OCI-LY3 (cell line): ENCODE measurements around the gene DLX2.
"Not testable (repeated sequence)": the region's sequence is repeated elsewhere in the genome, so short reads cannot be mapped to it uniquely, and the experiment has no call there.

Source experiments
- H2AFZ ChIP-seq: fragments of 200-600, 300-600 bp; shearing (Covaris generic); 2 replicates; pipeline ENCODE4 v1.6.0; 2014; ENCODE audit warnings: antibody characterized with exemption, low read depth, low read length
- H3K27ac ChIP-seq: fragments of 200-600, 300-600 bp; sonication (generic); 2 replicates; pipeline ENCODE4 v1.5.1; 2014; ENCODE audit warnings: mild to moderate bottlenecking, low read length, moderate library complexity, mixed read lengths
- H3K27me3 ChIP-seq: fragments of 200-600, 300-600 bp; sonication (generic); 2 replicates; pipeline ENCODE4 v1.6.1; 2014; ENCODE audit warnings: low read depth, low read length, mixed read lengths
- H3K36me3 ChIP-seq: fragments of 200-600, 300-600 bp; sonication (generic); replicated peaks from 2 replicates; pipeline ENCODE3; 2014; ENCODE audit warnings: low read depth, low read length, mixed read lengths
- H3K4me1 ChIP-seq: fragments of 300-600, 200-600 bp; sonication (generic); 2 replicates; pipeline ENCODE4 v1.6.1; 2014; ENCODE audit warnings: low read length, mixed read lengths
- H3K4me2 ChIP-seq: fragments of 200-600, 300-600 bp; sonication (generic); 2 replicates; pipeline ENCODE4 v1.6.1; 2014; ENCODE audit warnings: low read length, mixed read lengths
- H3K4me3 ChIP-seq: fragments of 300-600, 200-600 bp; sonication (generic); 2 replicates; pipeline ENCODE4 v1.5.1; 2014; ENCODE audit warnings: antibody characterized with exemption, mild to moderate bottlenecking, low read length, moderate library complexity
- H3K79me2 ChIP-seq: fragments of 300-600, 200-600 bp; shearing (Covaris generic); 2 replicates; pipeline ENCODE4 v1.6.1; 2014; ENCODE audit warnings: mild to moderate bottlenecking, low read length, mixed read lengths
- H3K9ac ChIP-seq: fragments of 300-600, 200-600 bp; shearing (Covaris generic); 2 replicates; pipeline ENCODE4 v1.6.0; 2014; ENCODE audit warnings: mild to moderate bottlenecking, low read length, moderate library complexity
- H3K9me3 ChIP-seq: fragments of 200-600, 300-600 bp; shearing (Covaris generic); 2 replicates; pipeline ENCODE4 v1.6.1; 2014; ENCODE audit warnings: low read length, mixed read lengths; ENCODE audit not compliant: insufficient read depth
- H4K20me1 ChIP-seq: fragments of 200-600, 300-600 bp; sonication (generic); 2 replicates; pipeline ENCODE4 v1.6.1; 2016; ENCODE audit warnings: low read length, mixed read lengths; ENCODE audit not compliant: insufficient read depth
- EZH2phosphoT487 ChIP-seq: fragments of 200-600 bp; shearing (Covaris generic); IDR thresholded peaks from 2 replicates; pipeline ENCODE4 v1.6.1; 2018; ENCODE audit warnings: antibody characterized with exemption, mixed run types, low read depth
- TF ChIP-seq, protein P1 (sequence below): fragments of 200-600, 300-600 bp; sonication (generic); IDR thresholded peaks from 2 replicates; pipeline ENCODE4 v1.5.1; 2014; ENCODE audit warnings: antibody characterized with exemption, low read length, low read depth

Gene DLX2

DNA sequence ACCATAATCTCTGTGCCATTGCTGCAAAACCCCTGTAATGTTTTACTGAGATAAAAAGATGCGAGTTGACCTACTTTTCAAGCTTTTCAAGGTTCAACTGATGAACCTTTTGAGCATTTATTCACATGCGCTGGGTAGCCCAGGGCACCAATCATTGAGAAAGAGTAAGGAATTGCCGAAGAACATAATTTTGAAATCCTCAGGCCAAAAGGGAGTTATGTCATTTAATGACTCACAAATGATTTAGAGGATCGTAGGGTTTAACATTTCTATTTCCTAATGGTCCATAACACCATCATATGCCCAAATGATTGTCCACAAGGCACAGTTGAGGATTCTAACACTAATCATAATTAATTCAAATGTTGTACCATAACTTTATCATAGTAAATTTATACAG is 37.6 kb downstream of the DLX2 start:
- Histone ChIP-seq H3K4me1 (no peaks in the 10 kb centered on the region), H2AFZ (no peak overlapping the region), H4K20me1 (no peaks in the 10 kb centered on the region), H3K9ac (no peak overlapping the region), H3K79me2 (no peaks in the 10 kb centered on the region), H3K36me3 (no peaks in the 10 kb centered on the region), H3K4me2 (no peak overlapping the region), H3K4me3 (no peak overlapping the region), H3K9me3 (no peaks in the 10 kb centered on the region), H3K27ac (no peak overlapping the region), H3K27me3 (no peaks in the 10 kb centered on the region)
- TF ChIP-seq, protein P1, sequence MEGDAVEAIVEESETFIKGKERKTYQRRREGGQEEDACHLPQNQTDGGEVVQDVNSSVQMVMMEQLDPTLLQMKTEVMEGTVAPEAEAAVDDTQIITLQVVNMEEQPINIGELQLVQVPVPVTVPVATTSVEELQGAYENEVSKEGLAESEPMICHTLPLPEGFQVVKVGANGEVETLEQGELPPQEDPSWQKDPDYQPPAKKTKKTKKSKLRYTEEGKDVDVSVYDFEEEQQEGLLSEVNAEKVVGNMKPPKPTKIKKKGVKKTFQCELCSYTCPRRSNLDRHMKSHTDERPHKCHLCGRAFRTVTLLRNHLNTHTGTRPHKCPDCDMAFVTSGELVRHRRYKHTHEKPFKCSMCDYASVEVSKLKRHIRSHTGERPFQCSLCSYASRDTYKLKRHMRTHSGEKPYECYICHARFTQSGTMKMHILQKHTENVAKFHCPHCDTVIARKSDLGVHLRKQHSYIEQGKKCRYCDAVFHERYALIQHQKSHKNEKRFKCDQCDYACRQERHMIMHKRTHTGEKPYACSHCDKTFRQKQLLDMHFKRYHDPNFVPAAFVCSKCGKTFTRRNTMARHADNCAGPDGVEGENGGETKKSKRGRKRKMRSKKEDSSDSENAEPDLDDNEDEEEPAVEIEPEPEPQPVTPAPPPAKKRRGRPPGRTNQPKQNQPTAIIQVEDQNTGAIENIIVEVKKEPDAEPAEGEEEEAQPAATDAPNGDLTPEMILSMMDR, result no peak
- TF ChIP-seq EZH2phosphoT487, result no peak

DNA sequence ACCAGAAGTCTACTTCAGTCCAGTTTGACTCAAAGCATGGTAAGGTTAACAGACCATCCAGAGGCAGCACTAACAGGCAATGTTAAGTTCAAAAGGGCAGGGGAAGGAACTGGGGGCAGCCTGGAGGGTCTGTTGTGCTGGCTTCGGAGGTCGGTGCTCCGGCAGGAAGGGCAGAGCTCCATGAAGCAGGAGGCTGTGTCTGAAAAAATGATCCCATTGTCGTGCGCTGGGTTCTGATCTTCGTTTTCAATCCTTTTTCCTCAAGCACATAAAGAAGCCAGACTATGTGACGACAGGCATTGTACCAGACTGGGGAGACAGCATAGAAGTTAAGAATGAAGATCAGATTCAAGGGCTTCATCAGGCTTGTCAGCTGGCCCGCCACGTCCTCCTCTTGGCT is 39.3 kb downstream of the DLX2 start:
- Histone ChIP-seq H2AFZ (no peak overlapping the region), H3K27ac (no peak overlapping the region), H3K79me2 (no peaks in the 10 kb centered on the region), H3K4me2 (no peak overlapping the region), H3K36me3 (no peaks in the 10 kb centered on the region), H3K4me1 (no peaks in the 10 kb centered on the region), H3K9me3 (no peaks in the 10 kb centered on the region), H3K9ac (no peak overlapping the region), H3K27me3 (no peaks in the 10 kb centered on the region), H4K20me1 (no peaks in the 10 kb centered on the region), H3K4me3 (no peak overlapping the region)
- no peak for TF ChIP-seq EZH2phosphoT487
- TF ChIP-seq, protein P1, result no peak

DNA sequence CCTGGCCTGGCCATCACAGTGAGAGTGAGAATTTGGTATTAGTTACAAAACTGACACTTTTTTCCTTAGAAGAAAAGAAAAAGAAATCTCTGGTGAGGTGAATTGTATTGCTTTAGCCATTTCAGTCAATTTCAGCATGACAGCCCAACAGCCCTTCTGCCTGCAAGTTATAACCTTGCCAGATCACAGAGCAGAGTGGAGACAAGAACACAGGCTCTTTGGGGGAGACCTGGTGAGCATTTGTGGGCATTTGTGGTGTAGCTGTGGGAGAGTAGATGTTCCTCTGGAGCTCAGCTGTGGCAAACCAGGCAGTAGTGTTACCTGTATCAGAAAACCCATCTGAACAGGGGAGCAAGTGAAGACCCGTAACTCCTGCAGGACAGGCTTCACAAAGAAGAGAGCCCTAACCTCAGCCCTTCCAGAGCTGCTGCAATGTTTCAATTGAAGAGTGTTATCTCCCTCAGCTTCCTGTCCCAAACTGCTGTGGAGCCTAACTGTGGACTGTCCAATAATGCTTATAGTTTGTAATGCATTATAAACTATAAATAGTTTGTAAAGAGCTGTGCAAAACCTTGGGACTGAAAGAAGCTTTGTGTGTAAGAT is 40.2 kb downstream of the DLX2 start:
- H3K79me2 ChIP-seq, result no peaks in the 10 kb centered on the region

DNA sequence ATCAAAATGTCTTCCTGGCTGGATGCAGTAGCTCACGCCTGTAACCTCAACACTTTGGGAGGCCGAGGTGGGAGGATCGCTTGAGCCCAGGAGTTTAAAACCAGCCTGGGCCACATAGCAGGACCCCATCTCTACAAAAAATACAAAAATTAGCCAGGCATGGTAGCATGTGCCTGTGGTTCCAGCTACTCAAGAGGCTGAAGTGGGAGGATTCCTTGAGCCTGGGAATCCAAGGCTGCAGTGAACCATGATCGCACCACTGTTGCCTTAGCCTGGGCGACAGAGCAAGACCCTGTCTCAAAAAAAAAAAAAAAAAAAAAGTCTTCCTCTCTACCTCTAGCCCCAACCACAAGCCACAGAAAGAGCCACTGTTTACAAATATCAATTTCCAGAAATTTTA is 42.6 kb downstream of the DLX2 start:
- H3K27me3 ChIP-seq, H3K4me1 ChIP-seq, H3K4me3 ChIP-seq, H3K9ac ChIP-seq, H3K79me2 ChIP-seq, H3K9me3 ChIP-seq, H3K27ac ChIP-seq, H4K20me1 ChIP-seq, H2AFZ ChIP-seq, H3K36me3 ChIP-seq, H3K4me2 ChIP-seq: not testable (repeated sequence)

More for the DNA sequence above, 40.2 kb downstream of the DLX2 start:
- no peak overlapping the region for H3K27ac ChIP-seq
- H3K4me1 ChIP-seq, result no peaks in the 10 kb centered on the region
- TF ChIP-seq EZH2phosphoT487, result no peak
- TF ChIP-seq, protein P1, result no peak
- no peak overlapping the region for H3K9ac ChIP-seq
- no peaks in the 10 kb centered on the region for H3K36me3 ChIP-seq
- H3K4me2 ChIP-seq, result no peak overlapping the region
- H3K4me3 ChIP-seq, result no peak overlapping the region
- no peak overlapping the region for H2AFZ ChIP-seq
- H3K27me3 ChIP-seq, result no peaks in the 10 kb centered on the region
- H4K20me1 ChIP-seq, result no peaks in the 10 kb centered on the region
- no peaks in the 10 kb centered on the region for H3K9me3 ChIP-seq

DNA sequence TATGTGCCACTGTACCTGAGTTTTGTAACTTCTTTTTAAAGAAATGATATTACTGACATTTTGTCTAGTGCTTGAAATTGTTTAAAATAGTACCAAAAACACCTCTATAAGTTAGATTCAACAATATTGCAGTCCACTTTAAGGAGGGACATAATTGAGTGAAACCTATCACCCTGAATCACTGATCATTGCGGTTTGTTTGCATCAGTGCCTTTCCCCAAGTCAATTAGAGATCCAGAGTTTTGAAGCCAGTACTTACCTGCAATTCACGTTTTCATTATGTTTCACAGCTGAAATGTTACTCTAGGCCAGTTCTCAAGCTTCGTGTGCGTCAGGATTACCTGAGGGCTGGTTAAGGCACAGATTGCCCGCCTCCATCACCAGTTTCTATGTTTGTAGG is 44.0 kb downstream of the DLX2 start:
- no peaks in the 10 kb centered on the region for H3K79me2 ChIP-seq
- H4K20me1 ChIP-seq, result no peaks in the 10 kb centered on the region
- H3K4me3 ChIP-seq, result no peak overlapping the region
- TF ChIP-seq, protein P1, result no peak
- no peak for TF ChIP-seq EZH2phosphoT487
- no peaks in the 10 kb centered on the region for H3K36me3 ChIP-seq
- H3K4me1 ChIP-seq, result no peaks in the 10 kb centered on the region
- H3K27ac ChIP-seq, result no peak overlapping the region
- H3K4me2 ChIP-seq, result no peak overlapping the region
- no peaks in the 10 kb centered on the region for H3K27me3 ChIP-seq
- no peaks in the 10 kb centered on the region for H3K9me3 ChIP-seq
- no peak overlapping the region for H3K9ac ChIP-seq
- no peak overlapping the region for H2AFZ ChIP-seq
